NCI-H1436 (cell line): Measurements from ENCODE around the gene TAF7.
"Not testable (repeated sequence)": the region's sequence is repeated elsewhere in the genome, so short reads cannot be mapped to it uniquely, and the experiment has no call there.

Source experiments
- DNase-seq: peaks from one replicate; lab custom pipeline; 2025; lab: John Stamatoyannopoulos, UW

Gene TAF7, protein sequence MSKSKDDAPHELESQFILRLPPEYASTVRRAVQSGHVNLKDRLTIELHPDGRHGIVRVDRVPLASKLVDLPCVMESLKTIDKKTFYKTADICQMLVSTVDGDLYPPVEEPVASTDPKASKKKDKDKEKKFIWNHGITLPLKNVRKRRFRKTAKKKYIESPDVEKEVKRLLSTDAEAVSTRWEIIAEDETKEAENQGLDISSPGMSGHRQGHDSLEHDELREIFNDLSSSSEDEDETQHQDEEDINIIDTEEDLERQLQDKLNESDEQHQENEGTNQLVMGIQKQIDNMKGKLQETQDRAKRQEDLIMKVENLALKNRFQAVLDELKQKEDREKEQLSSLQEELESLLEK

GRCh38 chr5:141320225-141321169, at the start of gene TAF7:
TAF7 (minus strand) TSS chr5:141320784; CDS start chr5:141320044, 740 bp downstream.
- DNase-seq = peak; percentile 92

DNA sequence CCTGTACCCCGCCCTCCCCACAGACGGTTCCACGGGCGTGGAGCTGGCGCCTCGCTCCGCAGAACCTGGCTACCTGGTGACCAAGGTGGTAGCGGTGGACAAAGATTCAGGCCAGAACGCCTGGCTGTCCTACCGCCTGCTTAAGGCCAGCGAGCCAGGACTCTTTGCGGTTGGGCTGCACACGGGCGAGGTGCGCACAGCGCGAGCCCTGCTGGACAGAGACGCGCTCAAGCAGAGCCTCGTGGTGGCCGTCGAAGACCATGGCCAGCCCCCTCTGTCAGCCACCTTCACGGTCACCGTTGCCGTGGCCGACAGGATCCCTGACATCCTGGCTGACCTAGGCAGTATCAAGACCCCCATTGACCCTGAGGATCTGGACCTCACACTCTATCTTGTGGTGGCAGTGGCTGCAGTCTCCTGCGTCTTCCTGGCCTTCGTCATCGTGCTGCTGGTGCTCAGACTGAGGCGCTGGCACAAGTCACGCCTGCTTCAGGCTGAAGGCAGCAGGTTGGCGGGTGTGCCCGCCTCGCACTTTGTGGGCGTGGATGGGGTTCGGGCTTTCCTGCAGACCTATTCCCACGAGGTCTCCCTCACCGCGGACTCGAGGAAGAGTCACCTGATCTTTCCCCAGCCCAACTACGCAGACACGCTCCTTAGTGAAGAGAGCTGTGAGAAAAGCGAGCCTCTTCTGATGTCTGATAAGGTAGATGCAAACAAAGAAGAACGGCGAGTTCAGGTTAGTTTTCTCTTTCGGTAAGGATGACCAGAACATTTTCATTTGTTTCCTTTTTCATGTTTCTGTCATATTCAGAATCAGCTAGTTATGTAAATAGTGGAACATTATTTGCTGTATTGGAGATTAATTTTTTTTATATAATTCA, 45.7 kb upstream of the TAF7 start:
- no peak for DNase-seq

DNA sequence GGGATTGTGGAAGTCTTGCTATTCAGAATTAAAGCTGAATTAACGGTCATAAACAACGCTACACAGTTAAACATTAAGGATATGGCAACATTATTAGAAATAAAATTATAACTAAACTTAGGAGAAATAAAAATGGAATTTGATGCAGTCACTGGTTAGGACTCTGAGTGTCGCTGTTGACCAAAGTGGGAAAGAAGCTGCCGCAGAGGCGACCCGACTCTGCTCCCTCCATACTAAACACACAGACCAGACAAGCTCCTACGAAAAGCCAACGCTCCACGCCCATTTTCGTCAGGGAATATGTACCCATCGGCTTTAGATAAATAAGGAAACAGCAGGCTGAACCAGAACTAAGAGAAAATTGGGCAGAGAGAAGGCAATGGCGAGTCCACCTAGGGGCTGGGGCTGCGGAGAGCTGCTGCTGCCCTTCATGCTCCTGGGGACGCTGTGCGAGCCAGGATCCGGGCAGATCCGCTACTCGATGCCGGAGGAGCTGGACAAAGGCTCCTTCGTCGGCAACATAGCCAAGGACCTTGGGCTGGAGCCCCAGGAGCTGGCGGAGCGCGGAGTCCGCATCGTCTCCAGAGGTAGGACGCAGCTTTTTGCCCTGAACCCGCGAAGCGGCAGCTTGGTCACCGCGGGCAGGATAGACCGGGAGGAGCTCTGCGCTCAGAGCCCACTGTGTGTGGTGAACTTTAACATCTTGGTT, 43.5 kb upstream of the TAF7 start, which contains the start of gene PCDHGA5:
TSS of gene PCDHGA5 (plus strand) at position 211 of the 709 bp plus-strand sequence. CDS start at position 380, 169 bp downstream.
- no peak for DNase-seq

DNA sequence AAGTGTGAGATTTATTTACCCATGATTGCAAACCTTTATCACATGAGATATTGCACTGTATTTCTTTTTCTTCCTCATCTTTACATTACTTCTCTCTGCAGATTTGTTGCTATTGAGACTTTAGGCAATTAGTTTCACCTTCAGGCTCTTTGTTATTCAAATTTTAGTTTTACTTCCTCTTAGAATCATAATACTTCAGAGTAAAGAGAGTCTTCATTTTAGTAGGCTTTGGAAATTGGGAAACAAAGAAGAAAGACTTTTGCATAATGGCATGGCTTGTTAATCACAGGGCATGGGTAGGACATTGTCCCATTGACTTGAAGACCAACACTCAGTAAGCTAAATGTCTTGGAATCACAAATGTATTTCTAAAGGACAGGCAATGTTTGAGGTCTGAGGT, 42.1 kb upstream of the TAF7 start:
- DNase-seq = no peak

DNA sequence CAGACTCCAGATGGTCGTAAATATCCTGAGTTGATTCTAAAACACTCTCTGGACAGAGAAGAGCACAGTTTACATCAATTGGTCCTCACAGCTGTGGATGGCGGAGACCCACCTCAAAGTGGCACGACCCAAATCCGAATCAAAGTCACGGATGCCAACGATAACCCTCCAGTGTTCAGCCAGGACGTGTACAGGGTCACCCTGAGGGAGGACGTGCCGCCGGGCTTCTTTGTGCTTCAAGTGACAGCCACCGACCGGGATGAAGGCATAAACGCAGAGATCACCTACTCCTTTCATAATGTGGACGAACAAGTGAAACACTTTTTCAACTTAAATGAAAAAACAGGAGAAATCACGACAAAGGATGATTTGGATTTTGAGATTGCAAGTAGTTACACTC, 40.1 kb upstream of the TAF7 start:
- no peak for DNase-seq

GRCh38 chr5:141359790-141360426, 39.3 kb upstream of the TAF7 start, which contains the start of gene PCDHGB2:
PCDHGB2 (plus strand) TSS chr5:141359994; CDS start chr5:141360136, 142 bp downstream.
- DNase-seq = no peak

- DNase-seq = no peak
Observed at GRCh38 chr5:141356950-141357349, 36.4 kb upstream of the TAF7 start.

DNA sequence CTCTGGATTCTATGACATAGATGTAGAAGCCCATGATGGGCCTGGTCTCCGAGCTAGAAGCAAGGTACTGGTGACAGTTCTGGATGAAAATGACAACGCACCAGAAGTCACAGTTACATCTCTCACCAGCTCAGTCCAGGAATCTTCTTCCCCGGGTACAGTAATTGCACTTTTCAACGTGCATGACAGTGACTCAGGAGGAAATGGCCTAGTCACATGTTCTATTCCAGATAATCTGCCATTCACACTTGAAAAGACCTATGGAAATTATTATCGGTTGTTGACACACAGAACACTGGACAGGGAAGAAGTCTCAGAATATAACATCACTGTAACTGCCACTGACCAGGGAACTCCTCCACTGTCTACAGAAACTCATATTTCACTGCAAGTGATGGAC, 35.5 kb upstream of the TAF7 start:
- DNase-seq = no peak

DNA sequence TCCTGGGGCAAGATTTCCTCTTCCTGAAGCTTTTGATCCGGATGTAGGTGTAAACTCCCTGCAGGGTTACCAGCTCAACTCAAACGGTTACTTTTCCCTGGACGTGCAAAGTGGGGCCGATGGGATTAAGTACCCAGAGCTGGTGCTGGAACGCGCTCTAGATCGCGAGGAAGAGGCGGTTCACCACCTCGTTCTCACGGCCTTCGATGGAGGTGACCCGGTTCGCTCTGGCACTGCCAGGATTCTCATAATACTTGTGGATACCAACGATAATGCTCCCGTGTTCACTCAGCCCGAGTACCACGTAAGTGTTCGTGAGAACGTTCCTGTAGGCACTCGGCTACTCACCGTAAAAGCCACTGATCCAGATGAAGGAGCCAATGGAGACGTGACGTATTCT, 35.1 kb upstream of the TAF7 start:
- no peak for DNase-seq

GRCh38 chr5:141354900-141355469, 34.4 kb upstream of the TAF7 start, which contains the start of gene PCDHGA4:
PCDHGA4 (plus strand) TSS chr5:141355021; CDS start chr5:141355108, 87 bp downstream.
- no peak for DNase-seq

- no peak for DNase-seq
Observed at GRCh38 chr5:141351591-141351990, 31.0 kb upstream of the TAF7 start.

DNA sequence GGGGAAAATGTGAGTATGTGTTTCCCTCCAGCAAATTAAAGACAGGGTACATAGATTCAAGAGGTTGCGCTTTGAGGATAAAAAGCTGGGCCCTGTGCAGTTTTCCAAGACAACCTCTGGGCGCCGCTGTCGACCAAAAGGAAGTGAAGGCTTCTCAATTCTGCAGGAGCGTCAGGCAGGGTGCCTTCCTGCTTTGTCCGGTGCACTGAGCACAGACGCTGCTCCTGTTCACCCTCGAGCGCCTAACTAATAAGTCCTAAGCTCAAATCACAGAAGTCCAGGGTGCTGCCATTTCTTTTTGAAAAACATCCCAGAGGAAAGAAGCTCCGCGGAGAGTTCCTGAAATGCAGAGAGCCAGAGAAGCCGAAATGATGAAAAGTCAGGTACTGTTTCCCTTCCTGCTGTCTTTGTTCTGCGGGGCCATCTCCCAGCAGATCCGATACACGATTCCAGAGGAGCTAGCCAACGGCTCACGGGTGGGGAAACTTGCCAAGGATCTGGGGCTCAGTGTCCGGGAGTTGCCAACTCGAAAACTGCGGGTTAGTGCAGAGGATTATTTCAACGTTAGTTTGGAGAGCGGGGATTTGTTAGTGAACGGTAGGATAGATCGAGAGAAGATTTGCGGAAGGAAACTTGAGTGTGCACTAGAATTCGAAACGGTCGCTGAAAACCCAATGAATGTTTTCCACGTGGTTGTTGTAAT, 29.5 kb upstream of the TAF7 start, which contains the start of gene PCDHGB1:
TSS of gene PCDHGB1 (plus strand) at position 183 of the 703 bp plus-strand sequence. CDS start at position 345, 162 bp downstream.
- DNase-seq = peak; percentile 39

DNA sequence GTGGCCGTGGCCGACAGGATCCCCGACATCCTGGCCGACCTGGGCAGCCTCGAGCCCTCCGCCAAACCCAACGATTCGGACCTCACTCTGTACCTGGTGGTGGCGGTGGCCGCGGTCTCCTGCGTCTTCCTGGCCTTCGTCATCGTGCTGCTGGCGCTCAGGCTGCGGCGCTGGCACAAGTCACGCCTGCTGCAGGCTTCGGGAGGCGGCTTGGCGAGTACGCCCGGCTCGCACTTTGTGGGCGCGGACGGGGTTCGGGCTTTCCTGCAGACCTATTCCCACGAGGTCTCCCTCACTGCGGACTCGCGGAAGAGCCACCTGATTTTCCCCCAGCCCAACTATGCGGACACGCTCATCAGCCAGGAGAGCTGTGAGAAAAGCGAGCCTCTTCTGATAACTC, 25.4 kb upstream of the TAF7 start:
- not testable (repeated sequence) for DNase-seq

- DNase-seq = no peak
Observed at GRCh38 chr5:141345327-141345726, 24.7 kb upstream of the TAF7 start.

GRCh38 chr5:141343953-141344463, 23.4 kb upstream of the TAF7 start:
- DNase-seq = no peak

- DNase-seq = no peak
Observed at GRCh38 chr5:141343242-141343952, 22.8 kb upstream of the TAF7 start, which contains the start of gene PCDHGA3. PCDHGA3 (plus strand) TSS chr5:141343829; CDS start chr5:141344034, 205 bp downstream.

GRCh38 chr5:141342773-141343172, 22.2 kb upstream of the TAF7 start:
- DNase-seq = no peak

GRCh38 chr5:141340781-141341354, 20.3 kb upstream of the TAF7 start:
- not testable (repeated sequence) for DNase-seq
